A549 (cell line): Measurements from ENCODE around the gene SLC2A13.

Experiments used
- HDAC2 ChIP-seq: fragments of 200-600 bp; sonication (generic); IDR thresholded peaks from 2 replicates; pipeline ENCODE4 v1.6.1; 2016
- RCOR1 ChIP-seq: fragments of 150-350 bp; IDR thresholded peaks from 2 replicates; pipeline ENCODE4 v1.6.1; 2014; ENCODE audit warnings: antibody characterized with exemption, low read length, low read depth
- ZNF302 ChIP-seq: fragments of 250-450 bp; sonication (Bioruptor Pico); IDR thresholded peaks from 2 replicates; pipeline ENCODE4 v1.9.0; 2021; ENCODE audit warnings: inconsistent platforms, mild to moderate bottlenecking, moderate library complexity
- TF ChIP-seq, protein P1 (sequence below): fragments of 450-650 bp; IDR thresholded peaks from 2 replicates; pipeline ENCODE4 v1.6.1; 2014; ENCODE audit warnings: antibody characterized with exemption
- TF ChIP-seq, protein P2 (sequence below): fragments of 200-600 bp; sonication (generic); IDR thresholded peaks from 2 replicates; pipeline ENCODE4 v1.6.1; 2016; ENCODE audit warnings: antibody characterized with exemption, mild to moderate bottlenecking, moderate library complexity

DNA sequence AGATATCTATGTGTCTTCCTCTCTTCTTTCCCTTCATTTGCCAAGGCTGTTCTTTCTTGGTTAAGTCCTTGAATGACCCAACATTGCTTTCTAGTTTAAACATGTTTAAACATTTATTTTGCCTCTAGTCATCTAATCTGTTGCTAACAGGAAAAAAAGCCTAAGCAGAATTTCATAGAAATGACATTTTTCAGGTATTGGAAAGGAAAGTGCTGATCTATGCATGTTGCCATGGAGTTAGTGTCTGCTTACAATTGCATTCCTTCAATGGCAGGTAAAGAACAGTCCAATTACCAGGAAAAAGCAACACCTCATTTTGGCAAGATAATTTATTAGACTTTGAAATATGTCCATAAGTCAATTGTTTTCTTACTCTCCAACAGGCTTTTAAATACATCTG, 21.5 kb upstream of the SLC2A13 start:
- TF ChIP-seq, protein P1, sequence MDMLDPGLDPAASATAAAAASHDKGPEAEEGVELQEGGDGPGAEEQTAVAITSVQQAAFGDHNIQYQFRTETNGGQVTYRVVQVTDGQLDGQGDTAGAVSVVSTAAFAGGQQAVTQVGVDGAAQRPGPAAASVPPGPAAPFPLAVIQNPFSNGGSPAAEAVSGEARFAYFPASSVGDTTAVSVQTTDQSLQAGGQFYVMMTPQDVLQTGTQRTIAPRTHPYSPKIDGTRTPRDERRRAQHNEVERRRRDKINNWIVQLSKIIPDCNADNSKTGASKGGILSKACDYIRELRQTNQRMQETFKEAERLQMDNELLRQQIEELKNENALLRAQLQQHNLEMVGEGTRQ, result no peak
- TF ChIP-seq HDAC2 (no peak), RCOR1 (no peak), ZNF302 (CRISPR knock-in tag) (no peak)
- TF ChIP-seq, protein P2, sequence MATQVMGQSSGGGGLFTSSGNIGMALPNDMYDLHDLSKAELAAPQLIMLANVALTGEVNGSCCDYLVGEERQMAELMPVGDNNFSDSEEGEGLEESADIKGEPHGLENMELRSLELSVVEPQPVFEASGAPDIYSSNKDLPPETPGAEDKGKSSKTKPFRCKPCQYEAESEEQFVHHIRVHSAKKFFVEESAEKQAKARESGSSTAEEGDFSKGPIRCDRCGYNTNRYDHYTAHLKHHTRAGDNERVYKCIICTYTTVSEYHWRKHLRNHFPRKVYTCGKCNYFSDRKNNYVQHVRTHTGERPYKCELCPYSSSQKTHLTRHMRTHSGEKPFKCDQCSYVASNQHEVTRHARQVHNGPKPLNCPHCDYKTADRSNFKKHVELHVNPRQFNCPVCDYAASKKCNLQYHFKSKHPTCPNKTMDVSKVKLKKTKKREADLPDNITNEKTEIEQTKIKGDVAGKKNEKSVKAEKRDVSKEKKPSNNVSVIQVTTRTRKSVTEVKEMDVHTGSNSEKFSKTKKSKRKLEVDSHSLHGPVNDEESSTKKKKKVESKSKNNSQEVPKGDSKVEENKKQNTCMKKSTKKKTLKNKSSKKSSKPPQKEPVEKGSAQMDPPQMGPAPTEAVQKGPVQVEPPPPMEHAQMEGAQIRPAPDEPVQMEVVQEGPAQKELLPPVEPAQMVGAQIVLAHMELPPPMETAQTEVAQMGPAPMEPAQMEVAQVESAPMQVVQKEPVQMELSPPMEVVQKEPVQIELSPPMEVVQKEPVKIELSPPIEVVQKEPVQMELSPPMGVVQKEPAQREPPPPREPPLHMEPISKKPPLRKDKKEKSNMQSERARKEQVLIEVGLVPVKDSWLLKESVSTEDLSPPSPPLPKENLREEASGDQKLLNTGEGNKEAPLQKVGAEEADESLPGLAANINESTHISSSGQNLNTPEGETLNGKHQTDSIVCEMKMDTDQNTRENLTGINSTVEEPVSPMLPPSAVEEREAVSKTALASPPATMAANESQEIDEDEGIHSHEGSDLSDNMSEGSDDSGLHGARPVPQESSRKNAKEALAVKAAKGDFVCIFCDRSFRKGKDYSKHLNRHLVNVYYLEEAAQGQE, result no peak
